HPDE6-E6E7 (cell line): ENCODE results near the gene PACRG.
A peak's percentile ranks its signal among the peaks of the same experiment; 100 is the strongest.

ENCODE experiments used
- DNase-seq: peaks from one replicate; pipeline ENCODE4 v3.0.0; 2011; ENCODE audit warnings: missing footprints; ENCODE audit errors: extremely low spot score

The PACRG gene

DNA sequence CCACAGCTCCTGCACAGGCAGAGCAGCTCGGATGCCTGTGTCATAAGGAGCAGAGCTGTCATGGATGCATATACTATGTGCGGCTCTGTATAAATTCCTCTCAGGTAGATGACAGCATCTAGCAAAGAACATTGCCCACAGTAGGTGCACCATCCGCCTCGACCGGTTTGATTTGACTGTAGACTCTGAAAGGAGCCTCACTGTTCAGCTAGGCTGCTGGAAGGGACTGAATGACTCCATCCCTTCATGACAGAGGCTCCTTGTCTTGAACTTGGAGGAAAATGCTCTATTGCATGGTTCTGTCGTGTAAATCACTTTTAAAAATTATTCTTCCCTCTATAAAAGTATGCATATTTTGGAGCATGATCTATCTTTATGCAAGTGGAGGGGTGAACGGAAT, 557.9 kb downstream of the PACRG start:
- DNase-seq, result no peak

DNA sequence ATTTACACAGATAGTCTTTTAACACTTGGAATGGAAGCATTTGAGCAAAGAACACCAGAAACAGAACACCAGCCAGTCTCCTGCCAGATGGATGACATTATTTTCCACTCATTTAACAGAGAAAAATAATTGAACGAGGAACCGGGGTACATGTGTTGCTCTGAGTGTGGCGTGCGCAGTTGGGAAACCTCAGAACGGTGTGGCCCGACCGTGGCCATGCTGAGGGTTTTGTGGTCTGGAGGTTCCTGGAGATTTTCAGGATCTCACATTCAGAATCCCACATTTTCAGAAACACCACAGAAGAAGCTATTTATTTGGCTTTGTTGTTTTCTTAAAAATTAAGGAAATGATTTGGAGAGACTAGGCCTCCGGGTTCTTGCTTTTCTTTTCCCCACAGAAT, 559.9 kb downstream of the PACRG start:
- no peak for DNase-seq

DNA sequence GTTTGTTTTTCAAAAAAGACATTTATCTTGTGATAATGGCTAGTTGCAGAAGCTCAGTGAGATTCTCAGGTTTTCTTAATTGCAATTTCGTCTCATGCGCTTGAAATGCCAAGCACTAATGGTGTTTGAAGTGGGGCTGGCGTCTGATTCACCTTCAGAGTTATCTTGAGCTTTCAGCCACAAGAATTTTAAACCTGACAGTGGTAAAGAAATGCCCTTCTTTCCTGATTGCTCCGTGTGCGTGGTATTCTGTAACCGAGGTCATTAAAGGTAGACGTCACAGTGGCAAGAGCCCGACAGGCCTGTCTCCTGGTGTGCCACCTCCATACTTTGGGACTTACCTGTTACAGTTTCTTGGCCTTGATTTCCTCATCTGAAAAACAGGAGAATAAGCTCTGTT, 560.3 kb downstream of the PACRG start:
- no peak for DNase-seq

DNA sequence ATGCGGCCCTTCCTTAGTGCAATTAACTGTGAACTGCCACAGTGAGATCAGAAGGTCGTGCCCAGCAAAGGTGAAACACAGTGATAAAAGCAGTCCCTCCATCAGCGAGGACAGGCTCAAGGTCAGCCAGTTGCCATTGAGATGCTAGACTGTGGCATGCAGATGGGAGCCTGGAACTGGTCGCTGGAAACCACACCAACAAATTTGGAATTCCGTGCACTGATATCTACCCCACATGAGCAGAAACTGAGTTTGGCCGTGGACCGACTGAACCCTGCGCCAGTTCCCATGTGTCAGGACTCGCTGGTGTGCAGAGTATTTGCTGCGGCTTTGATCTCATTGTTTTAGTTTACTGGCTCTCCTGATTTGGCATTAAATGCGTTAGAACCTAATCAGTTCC, 561.1 kb downstream of the PACRG start:
- DNase-seq, result no peak

DNA sequence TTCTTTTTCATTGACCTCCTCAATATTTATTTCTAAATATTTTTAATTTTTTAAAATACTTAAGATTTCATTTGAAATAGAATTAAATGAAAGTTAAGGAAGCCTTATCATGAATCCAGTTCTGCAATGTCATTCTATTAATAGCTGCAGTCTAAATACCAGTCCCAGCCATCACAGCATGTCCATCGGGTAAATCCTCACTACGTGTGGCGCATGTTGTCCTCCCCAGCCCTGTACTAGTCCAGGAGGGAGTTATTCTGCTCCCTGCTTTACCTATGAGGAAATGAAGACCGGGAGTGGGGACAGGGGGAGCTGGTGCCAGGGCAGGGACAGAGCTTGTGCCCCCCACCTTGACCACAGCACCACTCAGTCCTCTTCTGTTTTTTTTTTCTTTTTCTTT, 561.7 kb downstream of the PACRG start:
- no peak for DNase-seq

DNA sequence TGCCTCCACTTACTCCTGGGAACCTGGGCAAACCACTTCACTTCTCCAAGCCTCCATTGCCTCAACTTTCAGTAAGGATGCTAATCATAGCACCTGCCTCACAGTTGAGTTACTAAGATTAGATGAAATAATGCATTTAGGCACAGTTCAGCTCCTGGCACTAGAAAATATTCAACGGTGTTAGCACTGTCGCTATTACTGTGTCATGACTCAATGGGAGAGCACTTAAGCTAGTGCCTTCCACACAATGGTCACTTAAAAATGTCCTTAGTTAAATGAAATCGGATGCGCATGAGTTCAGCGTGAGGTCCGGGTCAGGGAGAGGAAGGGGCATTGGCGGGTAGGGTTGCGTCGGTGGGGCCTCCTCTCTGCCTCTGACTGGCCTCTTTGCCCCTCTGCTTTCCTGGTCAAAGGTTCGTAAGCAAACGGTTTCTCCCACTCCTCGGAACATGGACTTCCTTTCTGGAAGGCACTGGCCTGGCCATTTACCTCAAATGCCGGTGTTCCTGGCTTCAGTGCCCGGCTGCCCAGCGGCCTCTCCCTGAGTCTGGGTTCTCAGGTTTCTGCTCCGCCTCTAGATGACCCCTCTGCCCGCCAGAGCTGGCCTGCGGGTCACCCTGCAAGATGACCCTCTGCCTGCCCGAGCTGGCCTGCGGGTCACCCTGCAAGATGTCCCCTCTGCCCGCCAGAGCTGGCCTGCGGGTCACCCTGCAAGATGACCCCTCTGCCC, 562.9 kb downstream of the PACRG start:
- no peak for DNase-seq

DNA sequence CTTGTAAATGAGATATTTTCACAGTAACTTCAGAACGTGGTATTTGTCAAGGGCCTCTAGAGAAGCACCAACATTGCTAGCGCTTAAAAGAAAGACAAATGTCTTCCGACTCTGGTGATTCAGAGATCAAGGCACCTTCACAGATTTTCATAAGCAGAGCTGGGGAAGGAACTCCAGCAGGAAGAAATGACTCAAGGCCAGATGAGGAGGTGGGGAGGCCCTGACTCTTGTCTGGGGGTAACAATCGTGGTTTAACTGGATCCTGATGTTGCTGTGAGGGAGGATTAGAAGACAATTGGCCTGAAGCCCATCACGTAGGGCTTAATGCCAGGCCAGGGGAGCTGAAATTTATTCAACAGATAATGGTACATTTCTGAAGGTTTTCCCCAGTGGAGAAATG, 563.8 kb downstream of the PACRG start:
- DNase-seq, result no peak

DNA sequence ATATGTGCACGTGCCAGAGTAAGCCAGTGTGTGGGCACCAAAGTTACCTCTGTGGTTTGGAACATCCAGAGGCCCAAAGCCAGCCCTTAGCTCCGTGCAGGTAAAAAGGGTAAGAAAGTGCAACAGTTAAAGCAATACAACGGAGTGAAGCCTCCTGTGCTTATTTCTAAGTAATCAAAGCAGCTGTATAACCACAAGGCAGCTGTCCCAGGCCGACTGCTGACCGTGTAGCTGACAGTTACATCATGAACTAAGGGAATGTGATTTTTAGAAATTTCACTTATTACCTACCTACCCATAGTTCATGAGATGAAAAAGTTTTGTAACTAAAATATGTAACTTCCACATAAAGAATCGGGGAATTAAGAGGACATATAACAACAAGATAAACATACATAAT, 565.5 kb downstream of the PACRG start:
- DNase-seq, result no peak

DNA sequence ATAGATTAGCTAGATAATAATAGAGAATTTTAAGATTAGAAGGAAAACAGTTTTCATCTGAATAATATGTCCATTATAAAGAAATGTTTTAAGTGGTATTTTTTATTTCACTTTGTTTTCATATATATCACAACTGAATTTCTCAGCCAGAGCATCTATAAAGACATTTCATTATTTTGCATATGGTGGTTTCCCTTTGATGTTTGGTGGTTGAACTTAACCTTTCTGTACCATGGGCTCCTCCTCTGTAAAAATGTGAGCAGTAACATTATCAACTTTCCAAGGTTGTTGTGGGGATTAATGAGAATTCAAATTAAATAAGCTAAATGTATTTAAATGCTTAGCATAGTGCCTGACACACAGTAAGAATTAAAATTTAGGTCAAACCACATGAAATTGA, 567.0 kb downstream of the PACRG start:
- no peak for DNase-seq

DNA sequence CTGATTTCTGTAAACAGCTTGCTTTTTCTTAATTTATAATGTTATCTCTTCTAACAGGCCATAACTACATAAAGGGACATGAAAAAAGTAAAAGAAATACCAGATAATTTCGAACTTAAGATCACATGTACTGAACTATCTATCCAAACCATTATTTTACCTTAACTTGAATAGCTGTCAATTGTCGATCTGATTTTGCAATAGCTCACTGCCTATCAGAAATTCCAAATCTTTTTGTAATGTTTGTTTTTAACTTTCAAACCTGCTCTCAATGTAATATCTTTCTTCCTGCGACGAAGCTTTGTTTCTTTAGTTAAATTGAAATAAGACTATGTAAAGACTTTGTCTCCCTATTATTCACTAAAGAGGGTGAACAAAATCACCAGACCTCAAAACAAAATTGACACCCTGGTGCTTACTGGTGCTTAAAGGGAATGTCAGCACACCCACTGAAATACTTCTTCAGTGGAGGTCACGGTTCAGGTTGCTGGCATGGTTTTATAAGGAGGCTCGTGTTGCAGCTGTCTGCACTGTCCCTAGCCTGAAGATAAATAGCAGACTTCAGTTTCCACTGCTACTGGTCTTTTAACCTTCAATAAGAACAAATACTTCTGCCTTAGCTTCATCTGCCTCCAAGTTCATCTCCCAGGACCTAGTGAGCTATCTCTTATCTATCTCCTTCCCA, 569.2 kb downstream of the PACRG start:
- DNase-seq, result no peak

DNA sequence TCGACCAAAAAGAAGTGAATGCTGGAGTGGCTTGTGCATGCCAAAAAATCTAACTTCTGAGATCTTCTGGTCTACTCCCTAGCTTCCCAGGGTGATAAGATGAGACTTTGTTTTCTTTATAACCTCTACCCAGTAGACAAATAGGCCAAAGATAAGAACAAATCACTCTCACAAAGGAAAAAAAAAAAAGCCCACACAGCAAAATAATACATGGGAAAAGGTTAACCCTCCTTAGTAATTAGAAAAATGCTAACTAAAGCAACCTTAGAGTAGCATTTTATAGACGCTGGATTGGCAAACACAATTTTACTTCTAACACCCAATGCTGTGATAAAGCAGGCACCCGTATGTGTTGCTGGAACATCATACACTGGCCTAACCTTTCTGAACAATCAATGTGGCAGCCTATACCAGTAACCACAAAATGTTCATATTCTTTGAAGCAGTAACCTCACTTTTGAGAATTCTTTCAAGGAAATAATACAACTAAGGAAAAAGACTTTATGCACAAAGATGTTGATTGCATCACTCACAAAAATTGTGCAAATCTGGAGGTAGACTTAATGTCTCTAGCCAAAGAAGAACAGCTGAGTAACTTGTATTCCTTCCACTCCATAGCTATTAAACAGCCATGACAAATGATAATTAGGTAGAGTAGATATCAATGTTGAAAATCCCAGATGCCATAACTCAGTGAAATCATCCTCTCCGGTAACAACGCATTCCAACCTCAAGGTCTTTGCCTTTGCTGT, 570.5 kb downstream of the PACRG start:
- DNase-seq, result no peak

DNA sequence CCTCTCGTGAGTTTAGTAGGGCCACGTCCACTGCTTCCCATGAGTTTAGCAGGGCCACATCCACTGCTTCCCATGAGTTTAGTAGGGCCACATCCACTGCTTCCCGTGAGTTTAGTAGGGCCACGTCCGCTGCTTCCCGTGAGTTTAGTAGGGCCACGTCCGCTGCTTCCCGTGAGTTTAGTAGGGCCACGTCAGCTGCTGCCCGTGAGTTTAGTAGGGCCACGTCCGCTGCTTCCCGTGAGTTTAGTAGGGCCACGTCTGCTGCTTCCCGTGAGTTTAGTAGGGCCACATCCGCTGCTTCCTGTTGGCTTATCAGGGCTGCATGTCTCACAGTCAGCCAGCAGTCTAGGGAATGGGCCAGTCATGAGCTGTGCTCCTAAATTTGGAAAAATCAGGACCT, 573.1 kb downstream of the PACRG start:
- DNase-seq, result no peak

DNA sequence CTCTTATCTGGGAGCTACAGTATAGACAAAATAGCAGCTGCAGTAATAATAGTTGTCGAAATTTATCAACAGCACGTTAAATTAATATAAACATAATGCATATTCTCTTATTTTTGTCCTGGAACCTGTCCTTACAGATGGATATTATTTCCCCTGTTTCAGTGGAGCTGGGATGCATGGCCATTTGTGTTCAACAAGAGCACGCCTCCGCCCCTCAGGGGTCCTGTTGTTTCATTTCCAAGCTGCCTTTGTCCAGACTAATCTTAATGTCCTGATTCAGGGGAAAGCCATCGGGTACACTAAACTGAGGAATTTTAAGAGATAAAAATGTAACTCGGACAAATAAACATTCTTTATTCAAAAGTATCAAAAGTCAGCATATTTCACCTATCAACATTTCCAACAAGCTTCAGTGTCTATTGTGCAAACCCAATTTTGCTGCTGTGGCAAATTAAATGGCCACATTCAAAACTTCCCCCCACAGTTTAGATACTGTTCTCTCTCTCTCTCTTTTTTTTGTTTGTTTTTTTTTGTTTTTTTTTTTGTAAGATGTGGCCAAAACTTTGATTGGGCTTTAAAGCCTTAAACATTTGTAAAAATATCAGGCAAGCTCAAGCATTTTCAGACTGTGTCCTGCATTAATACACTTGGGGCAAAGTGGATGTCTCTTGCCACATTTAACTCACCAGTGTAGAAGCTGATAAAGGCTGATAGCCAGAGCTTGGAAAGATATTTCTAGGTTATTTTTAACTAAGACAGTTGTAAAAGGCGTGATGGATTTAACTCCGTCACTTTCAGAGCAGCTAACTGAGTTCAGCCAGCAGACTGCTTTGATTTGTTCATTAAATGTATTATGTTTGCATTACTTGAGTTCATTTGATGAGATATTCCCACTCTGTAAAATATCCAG, 574.2 kb downstream of the PACRG start:
- DNase-seq, result no peak

DNA sequence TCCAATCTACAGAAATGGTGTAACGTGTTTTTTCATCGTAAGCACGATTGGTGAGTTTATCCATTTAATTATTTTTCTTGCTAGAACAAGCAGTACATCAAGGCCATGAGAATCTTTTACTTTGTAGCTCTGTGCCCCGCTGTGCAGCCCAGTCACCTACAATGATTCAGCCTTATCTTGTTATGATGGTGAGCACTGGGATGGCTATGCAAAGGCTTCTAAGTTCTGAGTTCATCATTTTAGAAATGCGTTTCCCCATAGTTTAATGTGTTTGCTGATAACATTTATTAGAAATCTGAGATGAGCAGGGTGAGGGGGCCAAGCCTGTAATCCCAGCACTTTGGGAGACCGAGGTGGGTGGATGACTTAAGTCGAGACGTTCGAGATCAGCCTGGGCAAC, 575.0 kb downstream of the PACRG start:
- DNase-seq, result no peak

DNA sequence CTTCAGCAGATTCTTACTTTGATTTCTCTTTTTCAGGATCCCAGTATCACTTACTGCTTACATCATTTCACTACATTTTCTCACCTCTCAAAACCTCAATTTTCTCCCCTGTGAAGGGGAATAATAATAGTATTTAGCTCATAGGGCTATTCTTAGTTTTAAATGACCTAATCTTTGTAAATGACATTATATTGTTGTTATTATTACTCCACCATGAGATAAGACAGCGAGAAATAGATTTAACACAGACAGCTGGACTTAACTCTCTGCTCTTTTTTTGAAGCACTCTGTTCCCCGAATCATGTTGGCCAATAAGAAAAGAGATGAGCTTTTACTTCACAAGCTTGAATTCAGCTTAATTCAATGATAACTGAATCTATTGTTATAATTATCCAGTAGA, 578.2 kb downstream of the PACRG start:
- no peak for DNase-seq

DNA sequence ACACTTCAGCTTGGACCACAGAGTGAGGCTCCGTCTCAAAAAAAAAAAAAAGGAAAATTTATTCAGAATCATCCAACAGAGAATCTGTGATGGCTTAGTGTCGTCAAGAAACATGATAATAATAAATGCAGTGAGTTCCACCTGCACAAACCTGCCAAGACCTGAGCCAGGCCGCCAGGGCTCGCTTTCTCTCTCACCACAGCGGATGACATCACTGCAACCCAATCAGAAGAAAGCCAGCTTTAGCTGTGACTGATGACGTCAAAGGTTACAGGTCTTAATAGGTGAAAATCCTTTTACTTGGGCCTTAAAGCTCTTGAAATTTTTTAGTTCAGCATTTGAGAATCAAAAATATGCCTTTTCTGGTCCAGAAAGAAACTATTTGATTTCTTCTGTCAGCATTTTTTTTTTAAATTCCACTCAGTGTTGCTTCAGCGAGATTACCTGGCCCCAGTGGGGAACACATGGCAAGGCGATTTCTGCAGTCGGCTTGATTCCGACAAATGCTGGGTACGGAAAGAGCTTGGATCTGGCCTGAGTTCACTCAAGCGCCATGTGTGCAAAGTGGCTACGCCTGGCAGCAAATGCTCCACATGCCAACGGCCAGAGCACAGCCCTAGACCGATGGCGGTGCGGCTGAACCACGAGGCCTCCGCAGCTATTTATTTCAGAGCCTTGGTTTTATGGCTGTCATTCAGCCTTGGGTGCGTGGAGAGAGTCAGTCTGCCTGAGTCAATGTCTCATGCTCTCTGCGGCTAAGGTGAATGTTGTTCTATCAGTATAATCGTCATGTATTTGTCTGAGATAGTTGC, 581.1 kb downstream of the PACRG start:
- no peak for DNase-seq

DNA sequence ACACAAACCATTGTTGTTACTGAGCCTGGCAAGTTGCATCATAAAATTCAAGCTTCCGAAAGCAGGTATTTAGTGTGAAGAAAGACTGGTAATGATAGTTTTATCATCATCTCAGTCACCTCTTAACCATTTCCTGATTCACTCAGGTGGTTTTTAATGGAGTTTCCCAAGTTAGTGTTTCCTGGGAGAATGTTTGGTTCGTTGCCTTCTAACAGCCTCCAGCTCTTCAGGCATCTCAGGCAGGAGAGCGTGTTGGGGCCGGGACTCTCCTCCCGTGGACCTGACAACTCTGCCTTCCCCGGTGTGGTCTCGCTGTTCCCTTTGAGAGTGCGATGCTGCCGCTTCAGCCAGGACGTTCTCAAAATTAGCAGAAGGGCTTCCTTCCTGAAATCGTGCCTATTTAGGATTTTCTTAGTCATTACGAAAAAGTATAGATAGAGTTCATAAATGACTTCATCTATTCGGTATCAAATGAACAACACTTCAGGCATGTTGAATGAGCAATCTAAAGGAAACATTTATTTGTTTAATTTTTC, 581.8 kb downstream of the PACRG start:
- DNase-seq, result peak; percentile 20

DNA sequence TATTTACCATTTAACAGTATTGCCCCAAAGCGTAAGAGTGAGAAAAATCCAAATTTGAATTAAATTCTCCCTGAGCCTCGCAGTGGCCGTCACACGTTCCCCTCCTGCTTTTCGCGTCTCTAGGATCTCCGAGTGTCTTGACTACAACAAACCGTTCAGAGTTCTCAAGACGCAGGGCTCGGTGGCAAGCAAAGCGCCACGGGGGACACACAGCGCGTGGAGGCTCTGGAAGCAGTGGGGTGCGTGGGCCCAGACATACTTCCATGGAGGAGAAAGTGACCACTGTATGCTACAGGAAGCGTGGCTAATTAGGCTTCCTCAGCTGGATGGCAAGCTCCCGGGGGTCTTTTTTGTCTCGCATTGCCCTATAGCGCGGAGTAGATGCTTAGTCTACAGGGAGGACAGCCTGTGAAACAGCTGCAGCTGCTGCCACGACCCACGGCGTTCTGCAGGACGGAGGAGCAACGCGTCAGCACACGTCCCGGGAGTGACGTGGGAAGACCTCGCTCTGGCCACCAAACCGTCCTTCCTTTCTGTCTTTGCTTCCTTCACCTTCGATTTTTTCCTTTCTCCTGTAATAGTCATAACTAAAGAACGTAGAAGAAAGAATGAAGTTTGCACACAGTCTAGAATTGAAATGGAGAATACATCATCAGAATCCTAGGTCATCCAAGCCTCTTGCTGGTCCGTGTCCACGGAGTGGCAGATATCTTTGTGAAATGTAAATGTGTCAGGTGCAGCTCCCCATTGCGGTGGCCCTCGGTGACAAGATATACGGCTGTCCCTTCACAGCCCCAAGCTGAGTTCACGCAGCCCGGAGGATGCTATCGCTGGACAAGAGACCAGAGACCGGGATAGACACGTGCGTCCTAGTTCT, 582.6 kb downstream of the PACRG start:
- no peak for DNase-seq

DNA sequence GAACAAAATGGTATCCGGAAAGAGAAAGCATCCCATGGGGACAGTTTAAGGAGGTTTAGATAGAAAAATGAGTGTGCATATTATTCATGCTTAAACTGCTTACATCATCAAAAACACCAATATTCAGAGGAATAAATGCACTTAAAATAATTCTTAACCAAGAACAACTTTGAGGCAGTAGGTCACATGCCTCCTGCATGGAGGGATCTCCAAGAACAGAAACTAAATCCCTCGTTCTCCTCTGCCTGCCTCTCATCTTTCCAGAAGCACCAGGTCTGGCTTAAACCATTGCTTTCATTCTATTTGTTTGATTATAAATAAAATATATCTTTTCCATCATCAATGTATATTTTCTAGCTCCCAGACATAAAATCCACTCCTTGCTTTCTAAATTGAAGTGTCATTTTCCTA, 583.2 kb downstream of the PACRG start:
- no peak for DNase-seq

DNA sequence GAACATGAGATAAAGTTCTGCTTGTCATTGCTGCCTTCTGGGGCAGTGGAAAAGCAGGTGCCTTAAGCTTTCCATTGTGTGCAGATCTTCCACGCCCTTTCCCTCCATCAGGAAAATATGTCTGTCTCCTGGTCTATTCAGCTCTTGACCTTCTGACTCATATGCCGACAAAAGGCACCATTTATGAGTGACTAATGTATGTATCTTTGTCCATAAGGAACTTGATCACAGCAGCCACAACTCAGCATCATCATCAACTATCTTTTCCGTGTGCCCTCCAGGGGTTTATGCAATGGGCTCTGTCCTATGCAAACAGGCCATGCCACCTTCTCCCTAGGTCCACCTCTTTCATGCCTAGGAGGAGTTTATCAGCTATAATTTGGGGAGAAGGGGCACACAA, 584.1 kb downstream of the PACRG start:
- peak; percentile 63 for DNase-seq
